ENCODE data around the gene NFATC3. TPM values are rescaled to one million over a fixed set of nuclear protein-coding genes. Genes with fewer than 3 reads are reported as not detected.

NFATC3 gene
- total RNA-seq, 2 experiments from 2014 or later: 84.8 to 94.4 TPM

DNA sequence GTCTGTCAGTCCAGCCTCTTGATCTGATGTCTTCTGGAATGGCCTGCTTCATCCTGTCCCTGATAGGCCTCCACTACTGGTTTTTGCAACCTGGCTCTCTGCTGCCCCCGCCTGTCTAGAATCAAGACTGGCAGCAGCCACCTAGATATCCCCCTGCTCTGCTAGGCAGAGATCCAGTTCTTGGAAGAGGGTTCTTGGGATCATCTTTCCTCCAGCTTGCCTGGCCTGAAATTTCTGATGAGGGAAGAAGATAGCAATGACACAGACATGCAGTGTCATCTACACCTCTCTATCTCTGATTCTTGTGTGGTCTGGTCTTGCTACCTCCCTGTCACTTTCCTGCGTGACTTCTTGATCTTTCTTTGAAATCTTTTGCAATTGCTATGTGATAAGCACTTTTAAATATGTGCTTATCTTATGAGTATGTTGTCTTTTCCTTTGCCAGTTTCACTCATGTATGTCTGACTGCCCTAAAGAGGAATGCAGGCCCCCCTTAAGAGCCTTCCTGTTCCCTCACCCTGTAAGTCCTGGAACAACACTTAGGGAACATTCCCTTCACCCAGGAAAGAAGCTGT lies 20.3 kb upstream of the NFATC3 start:
- Histone ChIP-seq H3K4me3 (ENCODE audit: low read length) (no peak overlapping the region), H3K9me3 (ENCODE audit: control insufficient read depth in 1 of 2, insufficient read depth in 1 of 2, low read length in 2 of 2) (no peaks in the 10 kb centered on the region), H3K4me1 (ENCODE audit: insufficient read depth, low read length) (peaks cover 86% of the 10 kb centered on the region), H3K27me3 (ENCODE audit: control insufficient read depth in 1 of 2, insufficient read depth in 2 of 2, low read length in 2 of 2) (no peaks in the 10 kb centered on the region), H3K36me3 (ENCODE audit: insufficient read depth, low read length) (peaks cover 10% of the 10 kb centered on the region), H3K27ac (ENCODE audit: low read depth in 1 of 2, low read length in 2 of 2) (peak overlapping the region in 1 of 2 donors; percentile 55)
- ChIA-PET POLR2A (interaction anchor here (2.7 to 12.7 kb wide), 2 partner anchors 15 to 21 kb away, joined by 12 to 174 read pairs; partner anchors contain the start of gene NFATC3), CTCF (interaction anchor here (0.7 to 3.0 kb wide), 12 partner anchors 8 to 249 kb away, joined by 3 to 14 read pairs (median 4); partner anchors contain the start of gene NFATC3)
- ATAC-seq (ENCODE audit: poor library complexity): peak; percentile 83
- intact Hi-C loops (cut with DNase I, micrococcal nuclease): no loop called here
- peak; percentile 55 to 82 (median 68) for DNase-seq
- no peaks in the 10 kb centered on the region for H3K27me3 Mint-ChIP-seq
- TF ChIP-seq, protein P1, sequence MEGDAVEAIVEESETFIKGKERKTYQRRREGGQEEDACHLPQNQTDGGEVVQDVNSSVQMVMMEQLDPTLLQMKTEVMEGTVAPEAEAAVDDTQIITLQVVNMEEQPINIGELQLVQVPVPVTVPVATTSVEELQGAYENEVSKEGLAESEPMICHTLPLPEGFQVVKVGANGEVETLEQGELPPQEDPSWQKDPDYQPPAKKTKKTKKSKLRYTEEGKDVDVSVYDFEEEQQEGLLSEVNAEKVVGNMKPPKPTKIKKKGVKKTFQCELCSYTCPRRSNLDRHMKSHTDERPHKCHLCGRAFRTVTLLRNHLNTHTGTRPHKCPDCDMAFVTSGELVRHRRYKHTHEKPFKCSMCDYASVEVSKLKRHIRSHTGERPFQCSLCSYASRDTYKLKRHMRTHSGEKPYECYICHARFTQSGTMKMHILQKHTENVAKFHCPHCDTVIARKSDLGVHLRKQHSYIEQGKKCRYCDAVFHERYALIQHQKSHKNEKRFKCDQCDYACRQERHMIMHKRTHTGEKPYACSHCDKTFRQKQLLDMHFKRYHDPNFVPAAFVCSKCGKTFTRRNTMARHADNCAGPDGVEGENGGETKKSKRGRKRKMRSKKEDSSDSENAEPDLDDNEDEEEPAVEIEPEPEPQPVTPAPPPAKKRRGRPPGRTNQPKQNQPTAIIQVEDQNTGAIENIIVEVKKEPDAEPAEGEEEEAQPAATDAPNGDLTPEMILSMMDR (IDR thresholded peaks at IDR 0.05): peak; percentile 87
- no peaks in the 10 kb centered on the region for H3K9me3 Mint-ChIP-seq
- peak overlapping the region; percentile 50 for H3K27ac Mint-ChIP-seq
- H3K4me3 Mint-ChIP-seq: peak overlapping the region; percentile 22
- H3K4me1 Mint-ChIP-seq (ENCODE audit: low read depth): peaks cover 84% of the 10 kb centered on the region
- peaks cover 18% of the 10 kb centered on the region for H3K36me3 Mint-ChIP-seq (ENCODE audit: low read depth)

DNA sequence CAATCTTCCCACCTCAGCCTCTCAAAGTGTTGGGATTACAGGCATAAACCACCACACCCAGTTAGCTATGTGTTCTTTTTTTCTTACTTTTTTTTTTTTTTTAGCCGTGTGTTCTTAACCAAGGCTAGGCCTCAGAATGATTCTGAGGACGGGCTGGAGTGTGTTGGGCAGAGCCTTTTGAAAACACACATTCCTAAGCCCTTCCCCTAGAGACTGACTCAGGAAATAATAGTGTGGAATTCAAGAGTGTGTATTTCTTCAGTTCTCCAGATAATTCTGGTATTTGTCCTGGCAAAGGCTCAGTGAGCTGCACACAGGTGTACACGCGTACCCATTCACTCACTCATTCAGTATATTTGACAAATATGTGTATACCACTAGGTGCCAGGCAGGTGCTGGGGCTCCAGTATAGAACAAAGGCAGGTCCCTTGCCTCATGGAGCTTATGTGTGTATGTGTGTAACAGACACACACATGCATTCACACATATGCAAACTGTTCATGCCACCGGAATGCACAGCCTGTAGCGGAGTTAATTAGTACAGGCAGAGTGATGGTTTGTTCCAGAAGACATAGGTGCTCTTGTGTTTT lies 19.4 kb upstream of the NFATC3 start:
- no peak overlapping the region for H3K4me3 Mint-ChIP-seq

DNA sequence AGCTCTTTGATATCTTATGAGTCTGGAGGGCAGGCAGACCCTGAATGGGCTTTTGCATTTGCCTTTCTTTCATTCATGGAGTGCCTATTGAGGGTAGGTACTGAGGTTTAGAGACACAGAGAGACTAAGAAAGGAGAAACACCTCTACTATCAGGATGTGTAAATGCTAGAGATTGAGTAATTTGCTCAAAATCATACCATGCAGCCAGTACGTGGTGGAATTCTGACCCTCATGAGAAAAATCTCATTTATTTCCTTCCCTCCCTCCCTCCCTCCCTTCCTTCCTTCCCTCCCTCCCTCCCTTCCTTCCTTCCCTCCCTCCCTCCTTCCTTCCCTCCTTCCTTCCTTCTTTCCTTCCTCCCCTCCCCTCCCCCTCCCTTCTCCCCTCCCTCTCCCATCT lies 18.4 kb upstream of the NFATC3 start:
- H3K9me3 ChIP-seq (ENCODE audit: control insufficient read depth in 1 of 2, insufficient read depth in 1 of 2, low read length in 2 of 2): no peaks in the 10 kb centered on the region
- H3K27me3 ChIP-seq (ENCODE audit: control insufficient read depth in 1 of 2, insufficient read depth in 2 of 2, low read length in 2 of 2): no peaks in the 10 kb centered on the region
- ChIA-PET POLR2A (interaction anchor here (1.3 to 12.7 kb wide), 3 partner anchors 8 to 19 kb away, joined by 4 to 174 read pairs (median 12); partner anchors contain the start of gene NFATC3), CTCF (no interaction called here)
- ATAC-seq (ENCODE audit: poor library complexity) (no peak), DNase-seq (no peak)
- H3K4me3 ChIP-seq (ENCODE audit: low read length): no peak overlapping the region
- TF ChIP-seq, protein P1 (IDR thresholded peaks at IDR 0.05): no peak
- H3K4me1 ChIP-seq (ENCODE audit: insufficient read depth, low read length): peaks cover 90% of the 10 kb centered on the region
- H3K36me3 ChIP-seq (ENCODE audit: insufficient read depth, low read length): peaks cover 11% of the 10 kb centered on the region
- intact Hi-C loops (cut with DNase I, micrococcal nuclease): no loop called here
- Mint-ChIP-seq H3K27ac (peak overlapping the region; percentile 50), H3K27me3 (no peaks in the 10 kb centered on the region), H3K4me3 (no peak overlapping the region), H3K4me1 (ENCODE audit: low read depth) (peaks cover 90% of the 10 kb centered on the region), H3K9me3 (no peaks in the 10 kb centered on the region), H3K36me3 (ENCODE audit: low read depth) (peaks cover 11% of the 10 kb centered on the region)
- H3K27ac ChIP-seq (ENCODE audit: low read depth in 1 of 2, low read length in 2 of 2): peak overlapping the region in 1 of 2 donors; percentile 45

More for the DNA sequence above, 19.4 kb upstream of the NFATC3 start:
- ATAC-seq (ENCODE audit: poor library complexity) (no peak), DNase-seq (no peak)
- Histone ChIP-seq H3K27me3 (ENCODE audit: control insufficient read depth in 1 of 2, insufficient read depth in 2 of 2, low read length in 2 of 2) (no peaks in the 10 kb centered on the region), H3K36me3 (ENCODE audit: insufficient read depth, low read length) (peaks cover 6% of the 10 kb centered on the region), H3K4me3 (ENCODE audit: low read length) (no peak overlapping the region), H3K4me1 (ENCODE audit: insufficient read depth, low read length) (peaks cover 89% of the 10 kb centered on the region), H3K9me3 (ENCODE audit: control insufficient read depth in 1 of 2, insufficient read depth in 1 of 2, low read length in 2 of 2) (no peaks in the 10 kb centered on the region), H3K27ac (ENCODE audit: low read depth in 1 of 2, low read length in 2 of 2) (no peak overlapping the region)
- peaks cover 89% of the 10 kb centered on the region for H3K4me1 Mint-ChIP-seq (ENCODE audit: low read depth)
- TF ChIP-seq, protein P1 (IDR thresholded peaks at IDR 0.05): no peak
- no peaks in the 10 kb centered on the region for H3K9me3 Mint-ChIP-seq
- intact Hi-C loops (cut with DNase I, micrococcal nuclease): no loop called here
- POLR2A ChIA-PET: interaction anchor here (1.3 to 12.7 kb wide), 3 partner anchors 9 to 20 kb away, joined by 4 to 174 read pairs (median 12); partner anchors contain the start of gene NFATC3
- CTCF ChIA-PET: interaction anchor here (0.8 to 3.0 kb wide), 7 partner anchors 12 to 249 kb away, joined by 3 to 14 read pairs (median 7); partner anchors contain the start of gene NFATC3
- no peaks in the 10 kb centered on the region for H3K27me3 Mint-ChIP-seq
- H3K27ac Mint-ChIP-seq: peak overlapping the region; percentile 50
- H3K36me3 Mint-ChIP-seq (ENCODE audit: low read depth): peaks cover 12% of the 10 kb centered on the region
